ENCODE results near the gene MAST4. TPM values are rescaled to one million over a fixed set of nuclear protein-coding genes. Genes with fewer than 3 reads are reported as not detected.

MAST4 gene
- total RNA-seq, 1 experiment from 2014 or later: 10.9 TPM

DNA sequence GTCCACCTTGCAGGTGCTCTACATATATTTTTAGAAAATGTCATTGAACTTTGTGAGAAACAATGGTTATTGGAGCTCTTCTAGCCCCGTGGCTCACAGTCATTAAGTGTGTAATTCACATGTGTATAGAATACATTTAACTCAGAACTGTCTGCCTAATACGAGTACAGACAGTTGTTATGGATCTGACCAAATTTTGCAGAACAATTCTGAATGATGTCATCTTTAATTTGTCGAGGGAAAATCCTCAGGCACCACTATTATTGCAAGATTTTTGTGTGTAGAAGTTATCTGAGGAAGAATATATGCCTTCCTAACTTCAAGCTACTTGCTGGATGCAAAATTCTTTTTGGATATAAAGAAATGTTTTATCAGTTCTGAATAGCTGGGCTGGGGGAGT lies 383.5 kb downstream of the MAST4 start:
- no TSS peak for BruUV-seq (replicated peaks)
- H3K4me1 Mint-ChIP-seq (ENCODE audit: low read depth, unreplicated experiment): no peaks in the 10 kb centered on the region
- H3K36me3 Mint-ChIP-seq (ENCODE audit: insufficient read depth, unreplicated experiment): no peaks in the 10 kb centered on the region
- intact Hi-C loops (cut with micrococcal nuclease; ENCODE audit: unreplicated experiment): no loop called here
- no peaks in the 10 kb centered on the region for H3K9me3 Mint-ChIP-seq (ENCODE audit: low read depth, unreplicated experiment)
- H3K4me3 Mint-ChIP-seq (ENCODE audit: low read depth, unreplicated experiment): no peak overlapping the region
- peaks cover 30% of the 10 kb centered on the region for H3K27me3 Mint-ChIP-seq (ENCODE audit: unreplicated experiment)
- CTCF ChIA-PET: no interaction called here
- no peak overlapping the region for H3K27ac Mint-ChIP-seq (ENCODE audit: unreplicated experiment)
- DNase-seq: no peak
- TF ChIP-seq, protein P1, sequence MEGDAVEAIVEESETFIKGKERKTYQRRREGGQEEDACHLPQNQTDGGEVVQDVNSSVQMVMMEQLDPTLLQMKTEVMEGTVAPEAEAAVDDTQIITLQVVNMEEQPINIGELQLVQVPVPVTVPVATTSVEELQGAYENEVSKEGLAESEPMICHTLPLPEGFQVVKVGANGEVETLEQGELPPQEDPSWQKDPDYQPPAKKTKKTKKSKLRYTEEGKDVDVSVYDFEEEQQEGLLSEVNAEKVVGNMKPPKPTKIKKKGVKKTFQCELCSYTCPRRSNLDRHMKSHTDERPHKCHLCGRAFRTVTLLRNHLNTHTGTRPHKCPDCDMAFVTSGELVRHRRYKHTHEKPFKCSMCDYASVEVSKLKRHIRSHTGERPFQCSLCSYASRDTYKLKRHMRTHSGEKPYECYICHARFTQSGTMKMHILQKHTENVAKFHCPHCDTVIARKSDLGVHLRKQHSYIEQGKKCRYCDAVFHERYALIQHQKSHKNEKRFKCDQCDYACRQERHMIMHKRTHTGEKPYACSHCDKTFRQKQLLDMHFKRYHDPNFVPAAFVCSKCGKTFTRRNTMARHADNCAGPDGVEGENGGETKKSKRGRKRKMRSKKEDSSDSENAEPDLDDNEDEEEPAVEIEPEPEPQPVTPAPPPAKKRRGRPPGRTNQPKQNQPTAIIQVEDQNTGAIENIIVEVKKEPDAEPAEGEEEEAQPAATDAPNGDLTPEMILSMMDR (IDR thresholded peaks at IDR 0.05; ENCODE audit: unreplicated experiment): no peak

DNA sequence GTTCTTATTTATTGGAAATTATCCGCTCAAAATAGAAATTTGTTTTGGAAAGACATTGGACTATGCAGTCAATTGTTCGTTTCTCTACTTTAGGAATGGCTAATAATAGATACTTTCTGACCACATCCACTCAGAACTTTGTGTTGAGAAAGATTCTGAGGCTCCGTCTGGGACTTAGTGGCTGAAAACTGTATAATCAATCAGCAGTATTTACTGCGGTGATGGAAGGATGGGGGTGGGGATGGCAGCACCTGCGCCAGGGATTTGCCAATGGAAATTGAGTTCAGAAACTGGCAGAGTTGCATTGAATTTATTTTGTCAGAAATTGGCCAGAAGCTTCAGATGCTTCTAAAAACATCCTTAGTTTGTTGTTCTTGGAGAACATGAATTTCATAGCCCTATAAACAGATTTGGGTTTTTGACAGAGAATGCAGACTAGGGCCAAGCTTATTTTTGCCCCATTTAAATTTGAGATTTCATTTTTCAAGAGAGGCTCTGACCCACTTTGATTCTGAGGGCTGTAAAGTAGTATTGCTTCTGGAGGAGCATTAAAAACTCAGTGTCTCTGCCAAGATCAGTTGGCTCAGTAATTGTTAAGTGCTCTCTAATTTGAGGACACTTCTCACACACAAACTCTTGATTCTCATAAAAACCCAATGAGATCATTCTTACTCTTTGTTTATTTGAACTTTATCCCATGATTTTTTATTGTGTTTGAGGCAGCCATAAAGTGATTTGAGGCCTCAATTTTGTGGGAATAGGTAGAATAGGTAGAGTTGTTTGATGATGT lies 385.3 kb downstream of the MAST4 start:
- H3K9me3 Mint-ChIP-seq (ENCODE audit: low read depth, unreplicated experiment): no peaks in the 10 kb centered on the region
- no TSS peak for BruUV-seq (replicated peaks)
- no peak overlapping the region for H3K27ac Mint-ChIP-seq (ENCODE audit: unreplicated experiment)
- DNase-seq: no peak
- CTCF ChIA-PET: no interaction called here
- no peaks in the 10 kb centered on the region for H3K36me3 Mint-ChIP-seq (ENCODE audit: insufficient read depth, unreplicated experiment)
- no peaks in the 10 kb centered on the region for H3K4me1 Mint-ChIP-seq (ENCODE audit: low read depth, unreplicated experiment)
- H3K27me3 Mint-ChIP-seq (ENCODE audit: unreplicated experiment): peaks cover 33% of the 10 kb centered on the region
- H3K4me3 Mint-ChIP-seq (ENCODE audit: low read depth, unreplicated experiment): no peak overlapping the region
- intact Hi-C loops (cut with micrococcal nuclease; ENCODE audit: unreplicated experiment): no loop called here
- TF ChIP-seq, protein P1 (IDR thresholded peaks at IDR 0.05; ENCODE audit: unreplicated experiment): no peak

DNA sequence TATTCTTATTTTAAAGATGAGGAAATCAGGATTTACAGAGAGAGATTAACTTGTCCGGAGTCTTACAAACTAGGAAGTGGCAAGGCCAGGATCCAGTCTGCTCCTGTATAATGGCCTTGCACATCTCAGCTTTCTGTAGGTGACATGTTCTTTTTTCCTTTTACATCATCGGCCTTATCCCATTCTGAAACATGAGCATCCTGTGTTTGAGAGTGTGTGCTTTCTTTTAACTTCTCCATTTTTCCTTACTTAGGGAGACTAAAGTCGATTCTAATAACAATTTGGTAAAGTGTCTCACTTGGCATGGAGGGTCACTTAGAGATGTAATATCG lies 385.8 kb downstream of the MAST4 start:
- no peaks in the 10 kb centered on the region for H3K9me3 Mint-ChIP-seq (ENCODE audit: low read depth, unreplicated experiment)
- CTCF ChIA-PET: no interaction called here
- H3K4me1 Mint-ChIP-seq (ENCODE audit: low read depth, unreplicated experiment): no peaks in the 10 kb centered on the region
- intact Hi-C loops (cut with micrococcal nuclease; ENCODE audit: unreplicated experiment): no loop called here
- TF ChIP-seq, protein P1 (IDR thresholded peaks at IDR 0.05; ENCODE audit: unreplicated experiment): no peak
- peaks cover 33% of the 10 kb centered on the region for H3K27me3 Mint-ChIP-seq (ENCODE audit: unreplicated experiment)
- no peaks in the 10 kb centered on the region for H3K36me3 Mint-ChIP-seq (ENCODE audit: insufficient read depth, unreplicated experiment)
- no peak overlapping the region for H3K4me3 Mint-ChIP-seq (ENCODE audit: low read depth, unreplicated experiment)
- H3K27ac Mint-ChIP-seq (ENCODE audit: unreplicated experiment): no peak overlapping the region
- no TSS peak for BruUV-seq (replicated peaks)
- DNase-seq: no peak

DNA sequence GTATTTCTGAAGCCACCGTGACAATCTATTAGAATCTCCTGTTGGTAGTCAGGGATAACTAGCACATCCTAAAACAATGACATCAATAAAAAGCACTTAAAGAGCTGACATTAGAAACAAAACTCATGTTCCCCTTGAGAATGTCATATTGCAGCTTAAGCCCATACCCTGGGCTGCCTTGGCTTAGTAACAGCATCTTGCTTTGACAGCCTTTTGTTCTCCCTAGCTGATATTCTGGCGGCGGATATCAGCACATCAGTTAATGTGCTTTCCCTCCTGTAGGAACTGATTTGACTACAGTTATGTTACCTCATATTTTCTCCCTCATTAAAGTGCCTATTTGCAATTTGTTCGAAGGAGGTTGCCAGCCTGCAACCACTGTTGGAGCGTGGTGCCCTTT lies 386.3 kb downstream of the MAST4 start:
- Mint-ChIP-seq H3K9me3 (ENCODE audit: low read depth, unreplicated experiment) (no peaks in the 10 kb centered on the region), H3K27me3 (ENCODE audit: unreplicated experiment) (peaks cover 33% of the 10 kb centered on the region), H3K36me3 (ENCODE audit: insufficient read depth, unreplicated experiment) (no peaks in the 10 kb centered on the region), H3K4me1 (ENCODE audit: low read depth, unreplicated experiment) (no peaks in the 10 kb centered on the region), H3K4me3 (ENCODE audit: low read depth, unreplicated experiment) (no peak overlapping the region), H3K27ac (ENCODE audit: unreplicated experiment) (no peak overlapping the region)
- no TSS peak for BruUV-seq (replicated peaks)
- CTCF ChIA-PET: no interaction called here
- DNase-seq: no peak
- intact Hi-C loops (cut with micrococcal nuclease; ENCODE audit: unreplicated experiment): no loop called here
- TF ChIP-seq, protein P1 (IDR thresholded peaks at IDR 0.05; ENCODE audit: unreplicated experiment): no peak
